HCT116 (cell line): ENCODE measurements around the gene ACSS1. TPM values are rescaled to one million over a fixed set of nuclear protein-coding genes. Genes with fewer than 3 reads are reported as not detected.

Experiments
- ATAC-seq: fragments of 200-7000 bp; cut with Tn5 transposase; 2 replicates; pipeline ENCODE4 v1.9.1; 2020; ENCODE audit warnings: mild to moderate bottlenecking, moderate library complexity
- BruUV-seq: library from RNA; stranded (reverse); fragments of 400-500 nt; replicated peaks from 2 replicates; lab custom pipeline; 2021; lab: Mats Ljungman, UMichigan
- CTCF ChIA-PET: fragments of 300-600 bp; sonication (Branson Sonifier 250); formaldehyde crosslinking; loops from one replicate; lab custom pipeline; 2021; ENCODE audit warnings: antibody characterized with exemption; lab: Charles Lee
- POLR2A ChIA-PET: fragments of 300-600, 350-600 bp; sonication (Branson Sonifier 250); formaldehyde crosslinking; loops from one replicate; lab custom pipeline; 2021; ENCODE audit warnings: antibody characterized with exemption; lab: Charles Lee
- RAD21 ChIA-PET, 2 experiments: fragments of 300-600 bp; sonication (Branson Sonifier 250); formaldehyde crosslinking; loops; one replicate each; lab custom pipeline; 2023; ENCODE audit warnings: low total read pairs in 2 of 2; ENCODE audit not compliant: uncharacterized antibody in 2 of 2, unreplicated experiment in 2 of 2, low non-redundant PET in 1 of 2; lab: Charles Lee
- DNase-seq: peaks from one replicate; pipeline ENCODE4 v3.0.0-alpha.2; 2010; ENCODE audit warnings: low read depth, low spot score
- H2AFZ ChIP-seq: fragments of 200-600 bp; shearing (Covaris generic), sonication (generic); 2 replicates; pipeline ENCODE4 v1.6.1; 2017; ENCODE audit warnings: low read depth, mixed run types, mixed read lengths, antibody characterized with exemption, low read length; ENCODE audit not compliant: poor library complexity, severe bottlenecking
- H3K27ac ChIP-seq: 2 replicates; pipeline ENCODE4 v1.5.1; 2012; ENCODE audit warnings: low read depth, low read length
- H3K27me3 ChIP-seq: fragments of 200-600 bp; sonication (generic); 2 replicates; pipeline ENCODE4 v1.6.1; 2016; ENCODE audit warnings: mixed run types, low read length, mixed read lengths; ENCODE audit not compliant: insufficient read depth
- H3K36me3 ChIP-seq, 2 experiments: fragments of 200-500 bp in 1 of 2; fragments of 200-600 bp in 1 of 2; sonication (Bioruptor generic) in 1 of 2; sonication (generic) in 1 of 2; 2 replicates each; pipeline versions ENCODE4 v1.5.1 to v1.6.1; 2014 to 2016; ENCODE audit warnings: low read length in 2 of 2, inconsistent platforms in 1 of 2, mixed read lengths in 1 of 2, mixed run types in 1 of 2; ENCODE audit not compliant: insufficient read depth in 2 of 2, control insufficient read depth in 1 of 2
- H3K4me1 ChIP-seq, 2 experiments: fragments of 200-600 bp in 1 of 2; sonication (generic) in 1 of 2; 2 replicates each; pipeline versions ENCODE4 v1.5.1 to v1.6.1; 2012 to 2017; ENCODE audit warnings: low read length in 2 of 2, inconsistent platforms in 1 of 2, mild to moderate bottlenecking in 1 of 2, mixed read lengths in 1 of 2, mixed run types in 1 of 2, moderate library complexity in 1 of 2; ENCODE audit not compliant: insufficient read depth in 2 of 2, control insufficient read depth in 1 of 2
- H3K4me2 ChIP-seq: fragments of 200-600 bp; sonication (generic); 2 replicates; pipeline ENCODE4 v1.6.1; 2017; ENCODE audit warnings: mixed run types, low read length, mixed read lengths
- H3K4me3 ChIP-seq, 2 experiments: fragments of 200-600 bp in 1 of 2; sonication (generic) in 1 of 2; replicated peaks in 1 of 2; 2 replicates each; pipeline ENCODE4 v1.5.1; 2011 to 2016; ENCODE audit warnings: low read length in 2 of 2, control low read depth in 1 of 2, low read depth in 1 of 2, mild to moderate bottlenecking in 1 of 2, mixed read lengths in 1 of 2, mixed run types in 1 of 2
- H3K79me2 ChIP-seq: fragments of 200-600 bp; sonication (generic); 2 replicates; pipeline ENCODE4 v1.6.1; 2017; ENCODE audit warnings: mild to moderate bottlenecking, mixed run types, low read length, moderate library complexity, mixed read lengths; ENCODE audit not compliant: insufficient read depth
- H3K9ac ChIP-seq: fragments of 200-600 bp; sonication (generic); 2 replicates; pipeline ENCODE4 v1.6.1; 2016; ENCODE audit warnings: low read length, mixed read lengths
- H3K9me2 ChIP-seq: fragments of 200-600 bp; sonication (generic), shearing (Covaris generic); 2 replicates; pipeline ENCODE4 v1.6.1; 2017; ENCODE audit warnings: mixed run types, mild to moderate bottlenecking, moderate library complexity; ENCODE audit not compliant: insufficient read depth
- H3K9me3 ChIP-seq, 2 experiments: fragments of 200-500 bp in 1 of 2; fragments of 200-600 bp in 1 of 2; sonication (Bioruptor generic) in 1 of 2; sonication (generic) in 1 of 2; 2 replicates each; pipeline ENCODE4 v1.6.1; 2014 to 2017; ENCODE audit warnings: low read length in 2 of 2, mixed read lengths in 2 of 2, inconsistent platforms in 1 of 2, low read depth in 1 of 2, mild to moderate bottlenecking in 1 of 2, mixed run types in 1 of 2, moderate library complexity in 1 of 2; ENCODE audit not compliant: control insufficient read depth in 1 of 2, insufficient read depth in 1 of 2
- H4K20me1 ChIP-seq: fragments of 200-600 bp; sonication (generic), shearing (Covaris generic); 2 replicates; pipeline ENCODE4 v1.6.1; 2017; ENCODE audit warnings: mixed run types, mild to moderate bottlenecking, moderate library complexity; ENCODE audit not compliant: insufficient read depth
- CBX3 ChIP-seq: IDR thresholded peaks from 2 replicates; pipeline ENCODE4 v1.6.1; 2012; ENCODE audit warnings: low read depth
- CEBPB ChIP-seq: IDR thresholded peaks from 2 replicates; pipeline ENCODE4 v1.6.1; 2012; ENCODE audit warnings: low read depth
- JUND ChIP-seq: IDR thresholded peaks from 2 replicates; pipeline ENCODE4 v1.6.1; 2012
- MAX ChIP-seq: IDR thresholded peaks from 2 replicates; pipeline ENCODE4 v1.6.1; 2012
- POLR2A ChIP-seq: IDR thresholded peaks from 2 replicates; pipeline ENCODE4 v1.7.0; 2011; ENCODE audit warnings: borderline replicate concordance; ENCODE audit not compliant: insufficient read depth, insufficient read length; ENCODE audit errors: extremely low read depth
- RAD21 ChIP-seq: IDR thresholded peaks from 2 replicates; pipeline ENCODE4 v1.6.1; 2012; ENCODE audit warnings: low read depth, mild to moderate bottlenecking
- REST ChIP-seq: IDR thresholded peaks from 2 replicates; pipeline ENCODE4 v1.6.1; 2012; ENCODE audit warnings: low read depth
- YY1 ChIP-seq: IDR thresholded peaks from 2 replicates; pipeline ENCODE4 v1.6.1; 2011; ENCODE audit warnings: low read length, low read depth, moderate library complexity, mild to moderate bottlenecking; ENCODE audit not compliant: insufficient replicate concordance; ENCODE audit errors: extremely low read depth
- ZBTB33 ChIP-seq: IDR thresholded peaks from 2 replicates; pipeline ENCODE4 v1.6.1; 2011; ENCODE audit warnings: mild to moderate bottlenecking, low read length, moderate library complexity; ENCODE audit not compliant: insufficient replicate concordance; ENCODE audit errors: extremely low read depth
- intact Hi-C: fragments of 100-400 bp; cut with micrococcal nuclease; formaldehyde crosslinking; loops from 2 replicates; pipeline ENCODE4 v1.10.0; 2022
- total RNA-seq: library from RNA; stranded (reverse); gene quantifications from one replicate; pipeline ENCODE4 v1.2.1, GENCODE V29; 2021; ENCODE audit not compliant: unreplicated experiment

ACSS1 gene
- total RNA-seq, 1 experiment from 2014 or later = 0.27 TPM

- TF ChIP-seq REST (no peak), MAX (no peak), JUND (no peak), CEBPB (no peak), YY1 (no peak), POLR2A (no peak), ZBTB33 (no peak), RAD21 (no peak), CBX3 (no peak)
- peaks cover 11 to 16% of the 10 kb centered on the region in 2 experiments for H3K4me1 ChIP-seq
- H3K4me2 ChIP-seq = no peak overlapping the region
- H2AFZ ChIP-seq = no peak overlapping the region
- H4K20me1 ChIP-seq = no peaks in the 10 kb centered on the region; the same call in 1 of the 2 replicates
- ChIA-PET RAD21 (no interaction called here), POLR2A (no interaction called here), CTCF (interaction anchor here (1.0 kb wide), 1 partner anchor 78 kb away, joined by 3 read pairs; no protein-coding TSS in a partner anchor)
- no peak overlapping the region for H3K27ac ChIP-seq
- no peak overlapping the region for H3K4me3 ChIP-seq
- H3K9me2 ChIP-seq = no peaks in the 10 kb centered on the region
- intact Hi-C loops = no loop called here
- H3K36me3 ChIP-seq = no peaks in the 10 kb centered on the region
- peaks cover 55% of the 10 kb centered on the region for H3K27me3 ChIP-seq
- no peak overlapping the region for H3K9ac ChIP-seq
- BruUV-seq = no TSS peak
- ATAC-seq = peak; percentile 18; the same call in 1 of the 2 replicates
- DNase-seq = no peak
- H3K79me2 ChIP-seq = no peaks in the 10 kb centered on the region
- no peaks in the 10 kb centered on the region for H3K9me3 ChIP-seq
These were observed 13.8 kb upstream of the ACSS1 start for GRCh38 chr20:25071734-25072133.
